CMK (cell line): ENCODE results near the gene CALU.
A peak's percentile ranks its signal among the peaks of the same experiment; 100 is the strongest.

Experiments
- DNase-seq: peaks from one replicate; pipeline ENCODE4 v3.0.0-alpha.2; 2010; ENCODE audit warnings: low read depth

The CALU gene

GRCh38 chr7:128725531-128725930 lies 13.6 kb upstream of the CALU start:
- no peak for DNase-seq

DNA sequence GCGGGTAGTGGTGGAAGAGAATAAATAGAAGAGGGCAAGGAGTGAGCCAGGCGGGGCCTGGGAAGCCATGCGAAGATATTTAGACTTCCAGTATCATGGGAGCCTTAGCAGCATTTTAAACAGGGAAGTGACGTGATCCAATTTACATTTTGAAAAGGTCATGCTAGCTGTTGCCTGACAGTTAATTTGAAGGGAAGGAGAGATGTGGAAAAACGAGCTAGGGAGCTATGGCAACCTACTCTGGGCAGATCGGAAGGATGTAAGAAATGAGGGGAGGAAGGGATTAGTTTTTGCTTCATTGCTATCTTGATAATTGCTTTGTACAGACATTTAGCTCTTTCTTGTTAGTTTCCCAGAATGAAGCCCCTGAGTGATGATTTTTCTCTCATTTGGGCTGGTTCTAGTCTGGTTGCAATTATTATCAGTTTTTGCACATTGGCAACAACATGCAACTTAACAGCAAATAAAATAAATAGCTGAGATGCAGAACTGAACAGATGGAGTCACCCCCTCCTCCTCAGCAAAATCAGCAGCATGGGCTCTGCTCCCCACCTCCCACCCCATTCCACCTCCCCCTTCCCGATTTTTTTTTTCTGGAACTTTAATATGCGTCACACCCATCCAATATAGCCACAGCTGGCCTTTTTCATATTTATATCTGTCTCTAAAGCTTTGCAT lies 13.0 kb upstream of the CALU start:
- DNase-seq: no peak

- DNase-seq: no peak
Observed at GRCh38 chr7:128726737-128727072, 12.5 kb upstream of the CALU start.

DNA sequence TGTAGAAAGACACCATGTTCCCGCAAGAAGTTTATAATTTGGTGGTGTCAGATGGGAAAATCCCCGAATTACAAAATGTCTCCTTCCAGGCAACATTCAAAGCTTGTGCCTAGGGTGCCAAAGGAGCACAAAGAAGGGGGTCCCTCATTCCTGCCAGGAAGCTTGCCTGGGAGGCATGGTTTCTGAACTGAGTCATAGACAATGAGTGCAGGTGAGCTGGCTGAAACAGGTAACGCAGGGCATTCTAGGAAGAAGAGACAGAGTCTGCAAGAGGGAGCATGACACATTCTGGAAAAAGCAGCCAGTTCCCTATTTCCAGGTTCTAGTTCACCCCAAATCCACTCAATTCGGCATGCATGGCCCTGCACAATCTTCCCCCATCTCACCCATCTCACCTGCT lies 11.9 kb upstream of the CALU start:
- no peak for DNase-seq

- DNase-seq: no peak
Observed at GRCh38 chr7:128728598-128728997, 10.6 kb upstream of the CALU start.

DNA sequence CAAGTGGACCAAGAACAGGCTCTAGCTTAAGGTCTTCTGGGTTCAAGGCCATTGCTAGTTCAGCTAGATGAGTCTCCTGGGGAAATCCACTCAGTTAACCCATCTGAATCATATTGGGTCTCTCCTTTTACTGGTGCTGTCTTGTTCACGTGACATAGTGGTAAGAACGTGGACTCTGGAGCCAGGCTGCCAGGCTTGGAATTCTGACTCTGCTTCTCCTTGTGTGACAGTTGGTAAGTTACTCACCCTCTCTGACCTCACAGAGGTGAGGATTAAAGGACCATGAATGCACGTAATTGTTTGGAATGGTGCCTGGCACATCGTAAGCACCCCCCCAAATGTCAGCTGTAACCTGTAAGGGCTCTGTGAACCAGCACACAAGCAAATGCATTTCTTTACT lies 9.7 kb upstream of the CALU start:
- DNase-seq: no peak

GRCh38 chr7:128731184-128731583 lies 8.0 kb upstream of the CALU start:
- peak; percentile 59 for DNase-seq

GRCh38 chr7:128732521-128733277 lies 6.5 kb upstream of the CALU start:
- no peak for DNase-seq

DNA sequence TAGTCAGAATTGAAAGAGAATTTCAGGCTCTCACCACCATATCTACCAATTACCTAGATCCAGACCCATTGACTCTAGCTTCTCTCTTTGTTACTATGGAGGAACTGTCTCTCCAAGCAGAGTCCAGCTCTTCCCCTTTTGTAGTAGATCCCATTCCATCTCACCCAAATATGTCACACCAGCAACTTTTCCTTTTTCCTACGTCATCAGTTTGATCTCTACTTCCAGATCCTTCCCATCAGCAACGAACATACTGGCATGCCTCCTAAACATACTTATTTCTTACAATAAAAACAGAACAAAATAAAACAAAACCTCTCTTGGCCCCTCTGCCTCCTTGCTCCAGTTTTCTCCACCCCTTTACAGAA lies 5.9 kb upstream of the CALU start:
- DNase-seq: no peak

GRCh38 chr7:128734890-128735289 lies 4.3 kb upstream of the CALU start:
- no peak for DNase-seq

- DNase-seq: peak; percentile 52
Observed at GRCh38 chr7:128735436-128735835, 3.7 kb upstream of the CALU start.

- DNase-seq: no peak
Observed at GRCh38 chr7:128737441-128737840, 1.7 kb upstream of the CALU start.

GRCh38 chr7:128737867-128738385 lies 1.2 kb upstream of the CALU start:
- DNase-seq: no peak

DNA sequence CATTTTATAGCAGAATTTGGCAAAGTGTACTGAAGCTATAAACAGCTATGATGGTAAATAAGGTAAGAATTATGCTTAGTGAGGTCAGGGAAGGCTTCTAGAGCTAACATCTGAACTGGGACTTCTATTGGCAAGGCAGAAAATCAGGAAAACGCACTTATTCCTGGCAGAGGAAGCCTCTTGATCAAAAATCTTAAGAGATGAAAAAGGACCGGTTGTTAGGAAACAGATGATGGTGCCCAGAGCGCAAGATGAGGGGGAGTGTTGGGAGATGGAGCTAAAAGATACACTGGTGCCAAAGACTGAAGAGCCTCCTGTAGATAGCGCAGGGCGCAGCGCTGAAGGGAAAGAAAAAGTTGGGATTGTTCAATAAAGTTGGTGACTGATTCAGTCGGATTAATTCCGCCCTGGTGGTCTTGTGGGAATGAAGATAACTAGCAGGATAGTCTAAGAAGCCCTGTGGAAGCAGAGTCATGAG lies 550 bp upstream of the CALU start:
- DNase-seq: peak; percentile 20

DNA sequence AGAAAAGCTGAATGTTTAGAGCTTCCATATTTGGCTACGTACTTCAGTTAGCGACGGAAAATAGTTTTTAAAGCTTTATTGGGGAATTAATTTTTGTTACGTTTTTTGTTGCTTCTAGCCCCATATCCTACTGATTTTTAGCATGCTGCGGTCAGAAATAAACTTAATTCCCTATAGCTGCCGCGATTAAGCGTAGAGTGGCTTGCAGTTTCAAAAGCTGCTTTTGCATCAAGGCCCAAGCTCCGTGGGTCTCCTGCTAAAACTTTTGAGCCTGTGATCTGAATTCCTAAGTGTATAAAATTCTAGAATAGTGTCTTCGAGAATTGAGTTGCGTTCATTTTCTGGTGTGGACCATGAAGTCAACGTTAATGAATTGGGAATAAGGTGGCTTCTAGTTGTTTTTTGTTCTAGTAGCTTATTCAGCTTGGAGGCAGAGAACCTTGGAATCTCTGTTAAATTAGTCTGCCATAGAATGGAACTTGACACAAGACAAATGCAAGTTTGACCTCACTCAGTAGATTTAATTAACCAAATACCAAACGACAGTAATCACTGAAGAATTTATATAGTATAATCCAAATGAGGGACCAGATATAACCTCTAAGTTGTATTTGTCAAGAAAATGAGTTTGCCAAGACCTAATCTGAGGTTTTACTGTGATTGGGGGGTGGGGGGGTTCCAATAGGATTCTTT lies 977 bp downstream of the CALU start:
- DNase-seq: no peak

- DNase-seq: no peak
Observed at GRCh38 chr7:128740996-128741395, 1.8 kb downstream of the CALU start.

DNA sequence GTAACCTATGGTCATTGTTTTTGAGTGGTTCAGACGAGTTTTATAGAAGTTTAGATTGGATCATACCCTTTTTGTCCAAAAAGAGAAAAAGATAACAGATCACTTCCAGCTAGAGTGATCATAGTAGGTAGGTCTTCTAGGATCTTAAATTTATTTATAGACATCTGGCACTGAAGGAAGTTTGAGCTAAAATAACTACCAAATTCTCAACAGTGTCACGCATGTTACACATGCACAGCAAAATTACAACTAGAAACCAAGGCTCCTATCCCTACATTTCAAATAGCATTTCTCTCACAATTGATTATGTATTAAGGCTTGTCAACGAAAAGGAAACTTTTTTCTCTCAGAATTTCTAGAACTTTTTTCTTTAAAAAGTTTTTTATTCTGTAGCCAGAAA lies 2.3 kb downstream of the CALU start:
- DNase-seq: no peak

GRCh38 chr7:128742206-128742605 lies 3.0 kb downstream of the CALU start:
- DNase-seq: no peak

GRCh38 chr7:128743112-128743772 lies 4.1 kb downstream of the CALU start:
- DNase-seq: no peak

DNA sequence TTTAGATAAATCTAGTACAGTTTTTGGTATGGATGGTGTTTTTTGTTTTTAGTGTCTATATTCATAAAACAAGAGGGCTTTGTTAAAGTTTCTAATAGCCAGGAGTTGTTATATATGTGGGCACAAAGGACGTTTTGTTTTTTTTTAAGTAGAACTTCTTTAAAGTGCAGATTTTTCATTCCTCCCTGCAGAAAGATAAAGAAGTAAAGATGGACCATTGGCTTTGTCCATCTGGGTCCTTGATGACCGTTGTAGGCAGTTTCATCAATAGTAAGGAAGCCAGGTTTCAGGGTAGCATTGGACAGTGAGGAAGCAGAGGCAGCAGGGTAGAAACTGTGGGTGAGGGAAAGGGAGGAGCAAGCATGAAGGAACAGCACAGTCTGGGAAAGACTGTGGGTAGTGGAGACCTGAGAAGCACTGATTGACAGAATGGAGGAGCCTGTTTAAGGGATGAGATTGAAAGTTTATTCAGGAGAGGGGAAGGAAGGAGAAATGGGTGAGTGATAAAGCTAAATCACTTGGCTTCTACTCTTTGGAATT lies 5.3 kb downstream of the CALU start:
- no peak for DNase-seq

GRCh38 chr7:128745706-128746105 lies 6.5 kb downstream of the CALU start:
- no peak for DNase-seq
